GM12878 (cell line): Measurements from ENCODE around the gene FNDC3B. TPM values are rescaled to one million over a fixed set of nuclear protein-coding genes. Genes with fewer than 3 reads are reported as not detected.

Source experiments
- ATAC-seq: fragments of 200-7000 bp; cut with Tn5 transposase; 3 replicates; pipeline ENCODE4 v1.9.1; 2020; ENCODE audit warnings: mild to moderate bottlenecking, moderate library complexity
- BruUV-seq: library from RNA; stranded (reverse); fragments of 400-500 nt; replicated peaks from 2 replicates; lab custom pipeline; 2021; lab: Mats Ljungman, UMichigan
- CTCF ChIA-PET: fragments of 300-600 bp; sonication (Branson Sonifier 250); formaldehyde crosslinking; extraction: SDS; loops from one replicate; lab custom pipeline; 2021; ENCODE audit warnings: inconsistent platforms; lab: Yijun Ruan, JAX
- POLR2A ChIA-PET: fragments of 350-600 bp; formaldehyde crosslinking; extraction: SDS; loops from one replicate; lab custom pipeline; 2021; ENCODE audit warnings: inconsistent platforms; lab: Charles Lee
- RAD21 ChIA-PET: fragments of 300-600 bp; sonication (Branson Sonifier 250); formaldehyde crosslinking; loops from one replicate; lab custom pipeline; 2023; ENCODE audit warnings: antibody characterized with exemption; ENCODE audit not compliant: unreplicated experiment; lab: Charles Lee
- SMC1A ChIA-PET: fragments of 300-600 bp; sonication (Branson Sonifier 250); formaldehyde crosslinking; loops from one replicate; lab custom pipeline; 2023; ENCODE audit not compliant: unreplicated experiment, uncharacterized antibody; lab: Charles Lee
- DNase-seq: peaks from one replicate; pipeline ENCODE4 v3.0.0-alpha.2; 2011; ENCODE audit warnings: low read depth, low spot score
- FAIRE-seq: peaks from 3 replicates; lab custom pipeline; 2011; peaks lifted over from hg19 to GRCh38; lab: Jason Lieb, UNC
- H2AFZ ChIP-seq: 2 replicates; pipeline ENCODE4 v1.6.0; 2011; ENCODE audit warnings: low read depth, low read length, control low read depth; ENCODE audit not compliant: control insufficient read depth
- H3K27ac ChIP-seq: 2 replicates; pipeline ENCODE4 v1.5.1; 2011; ENCODE audit warnings: control low read depth; ENCODE audit not compliant: control insufficient read depth, insufficient read depth
- H3K27me3 ChIP-seq, 2 experiments: replicated peaks in 1 of 2; 2 replicates each; pipeline versions ENCODE4 v1.6.0 to v1.6.1; 2011; ENCODE audit warnings: low read length in 1 of 2; ENCODE audit not compliant: control insufficient read depth in 2 of 2, insufficient read depth in 2 of 2
- H3K36me3 ChIP-seq, 2 experiments: 2 replicates each; pipeline ENCODE4 v1.5.1; 2011; ENCODE audit warnings: low read length in 1 of 2; ENCODE audit not compliant: control insufficient read depth in 2 of 2, insufficient read depth in 2 of 2
- H3K4me1 ChIP-seq: 2 replicates; pipeline ENCODE4 v1.6.1; 2011; ENCODE audit warnings: mild to moderate bottlenecking, low read length, moderate library complexity, mixed read lengths; ENCODE audit not compliant: control insufficient read depth, insufficient read depth
- H3K4me2 ChIP-seq: 2 replicates; pipeline ENCODE4 v1.6.0; 2011; ENCODE audit warnings: control low read depth; ENCODE audit not compliant: control insufficient read depth, insufficient read depth
- H3K4me3 ChIP-seq: fragments of 200-600 bp; sonication (generic); 2 replicates; pipeline ENCODE4 v1.5.1; 2016
- H3K79me2 ChIP-seq: 2 replicates; pipeline ENCODE4 v1.6.0; 2011; ENCODE audit warnings: low read length; ENCODE audit not compliant: control insufficient read depth, insufficient read depth
- H3K9ac ChIP-seq: 2 replicates; pipeline ENCODE4 v1.8.0; 2011; ENCODE audit warnings: low read length, control low read depth, mixed read lengths; ENCODE audit not compliant: control insufficient read depth, insufficient read depth
- H3K9me3 ChIP-seq: replicated peaks from 3 replicates; pipeline ENCODE4 v1.5.1; 2011; ENCODE audit warnings: mild to moderate bottlenecking, low read length; ENCODE audit not compliant: control insufficient read depth, insufficient read depth
- H4K20me1 ChIP-seq: 2 replicates; pipeline ENCODE4 v1.6.0; 2011; ENCODE audit not compliant: control insufficient read depth, insufficient read depth
- BCL11A ChIP-seq: IDR thresholded peaks from 2 replicates; pipeline ENCODE4 v1.6.1; 2011; ENCODE audit warnings: low read depth, low read length
- CHD2 ChIP-seq: IDR thresholded peaks from 2 replicates; pipeline ENCODE4 v1.6.1; 2011; ENCODE audit warnings: low read depth, low read length, improper control_type of control experiment, borderline replicate concordance
- CREB1 ChIP-seq: IDR thresholded peaks from 2 replicates; pipeline ENCODE4 v1.6.1; 2012; ENCODE audit warnings: low read depth, mild to moderate bottlenecking, inconsistent platforms
- EP300 ChIP-seq, 2 experiments: fragments of 150-350 bp in 1 of 2; IDR thresholded peaks; 2 replicates each; pipeline ENCODE4 v1.6.1; 2011 to 2012; ENCODE audit warnings: low read depth in 2 of 2, low read length in 2 of 2, borderline replicate concordance in 1 of 2, improper control_type of control experiment in 1 of 2, inconsistent platforms in 1 of 2; ENCODE audit not compliant: control insufficient read depth in 1 of 2
- MEF2B ChIP-seq: fragments of 450-650 bp; IDR thresholded peaks from 2 replicates; pipeline ENCODE4 v1.6.1; 2018; ENCODE audit warnings: mild to moderate bottlenecking, moderate library complexity; ENCODE audit not compliant: partially characterized antibody, poor library complexity, severe bottlenecking
- NR2F1 ChIP-seq: fragments of 450-650 bp; conservative IDR thresholded peaks from 2 replicates; pipeline ENCODE4 v1.6.1; 2017; ENCODE audit warnings: mild to moderate bottlenecking
- PAX8 ChIP-seq: fragments of 450-650 bp; IDR thresholded peaks from 2 replicates; pipeline ENCODE4 v1.6.1; 2017; ENCODE audit warnings: mild to moderate bottlenecking, moderate library complexity
- RAD21 ChIP-seq: IDR thresholded peaks from 2 replicates; pipeline ENCODE4 v1.6.1; 2011; ENCODE audit warnings: mild to moderate bottlenecking, low read depth, low read length, moderate library complexity; ENCODE audit not compliant: insufficient read depth
- TARDBP ChIP-seq: IDR thresholded peaks from 2 replicates; pipeline ENCODE4 v1.6.1; 2016; ENCODE audit warnings: borderline replicate concordance
- TCF12 ChIP-seq: IDR thresholded peaks from 2 replicates; pipeline ENCODE4 v1.6.1; 2011; ENCODE audit warnings: low read depth, mild to moderate bottlenecking, low read length
- ZNF24 ChIP-seq: fragments of 450-650 bp; IDR thresholded peaks from 2 replicates; pipeline ENCODE4 v1.6.1; 2017; ENCODE audit warnings: antibody characterized with exemption, mild to moderate bottlenecking
- WGBS: methylation state at CpG from one replicate; pipeline ENCODE4 v1.1.6; 2016; ENCODE audit warnings: low lambda C conversion rate; ENCODE audit not compliant: insufficient replicate concordance, insufficient coverage; ENCODE audit errors: missing lambda C conversion rate; 5-methylcytosine and 5-hydroxymethylcytosine counted together
- in situ Hi-C: fragments of 300-500 bp; cut with MboI; formaldehyde crosslinking; loops from 9 replicates; pipeline ENCODE4 v1.14.3; 2018; ENCODE audit warnings: mixed read lengths
- intact Hi-C: fragments of 100-400 bp; cut with micrococcal nuclease; formaldehyde crosslinking; loops from one replicate; pipeline ENCODE4 v1.14.2; 2022; ENCODE audit not compliant: unreplicated experiment
- polyA plus RNA-seq, 11 experiments: library from polyadenylated mRNA; depleted of rRNA in 4 of 11; unstranded in 6 of 11; stranded (reverse) in 5 of 11; fragments of >200 nt; fragmentation: Nextera tagmentation in 4 of 11; fragmentation: Illumina TruSeq in 1 of 11; extraction: Ambion mirVana in 4 of 11; extraction: Trizol in 1 of 11; gene quantifications; 1 replicate in 1 of 11; 2 replicates in 10 of 11; pipeline versions ENCODE4 v1.2.1 to v1.2.3, GENCODE V29; 2011 to 2016; ENCODE audit warnings: inconsistent platforms in 2 of 11, missing spikeins in 2 of 11, low read depth in 1 of 11
- total RNA-seq, 4 experiments: library from RNA; depleted of rRNA in 3 of 4; stranded (reverse); fragments of >200 nt in 3 of 4; fragmentation: Illumina TruSeq in 1 of 4; extraction: Trizol in 1 of 4; gene quantifications; 2 replicates each; pipeline versions ENCODE4 v1.2.1 to v1.2.3, GENCODE V29; 2013 to 2021

FNDC3B gene
- total and polyA plus RNA-seq, 10 of the 15 experiments (the other 5 are each of a cell fraction or from before 2014, with no cell fraction given) = 7.9 to 35.0 (median 18.5) TPM

- CTCF ChIA-PET = interaction anchor here (1.4 kb wide), 1 partner anchor 59 kb away, joined by 3 read pairs; no protein-coding TSS in a partner anchor
- ATAC-seq = no peak
- Histone ChIP-seq H3K4me1 (peaks cover 19% of the 10 kb centered on the region), H3K9ac (no peak overlapping the region), H3K9me3 (no peaks in the 10 kb centered on the region), H4K20me1 (no peaks in the 10 kb centered on the region), H3K79me2 (no peaks in the 10 kb centered on the region; the same call in 1 of the 2 replicates), H3K4me3 (no peak overlapping the region), H3K27me3 (no peaks in the 10 kb centered on the region), H2AFZ (no peak overlapping the region), H3K27ac (no peak overlapping the region), H3K4me2 (no peak overlapping the region), H3K36me3 (no peaks in the 10 kb centered on the region; a peak in 3 of 4 replicates)
- WGBS = 100% methylated on average over 1 of the region's 1 CpG
- POLR2A ChIA-PET = no interaction called here
- SMC1A ChIA-PET = interaction anchor here (1.1 to 2.7 kb wide), 3 partner anchors 7 to 140 kb away, joined by 3 to 15 read pairs (median 3); no protein-coding TSS in a partner anchor
- BruUV-seq = no TSS peak
- FAIRE-seq = no peak
- RAD21 ChIA-PET = no interaction called here
- in situ Hi-C loops (no loop called here), intact Hi-C loops (loop anchor here (5.0 to 10.0 kb wide), 3 partner anchors 211 to 429 kb away; partner anchors contain the start of genes FNDC3B and TMEM212)
- no peak for DNase-seq
- no peak for TF ChIP-seq RAD21
- TF ChIP-seq CREB1 = no peak
- no peak for TF ChIP-seq ZNF24
- TF ChIP-seq TCF12 = no peak
- no peak for TF ChIP-seq CHD2
- TF ChIP-seq BCL11A = no peak
- no peak for TF ChIP-seq MEF2B
- no peak for TF ChIP-seq NR2F1
- TF ChIP-seq EP300 (IDR thresholded peaks at IDR 0.05; ENCODE audit: borderline replicate concordance in 1 of 2, control insufficient read depth in 1 of 2, low read depth in 2 of 2, low read length in 2 of 2) = no peak
- no peak for TF ChIP-seq TARDBP
- TF ChIP-seq PAX8 = no peak
Observed at GRCh38 chr3:172273378-172273777, 234.0 kb downstream of the FNDC3B start.
